Ectodermal cell (in vitro differentiated cells): ENCODE measurements around the gene STRN.
"Not testable (repeated sequence)": the region's sequence is repeated elsewhere in the genome, so short reads cannot be mapped to it uniquely, and the experiment has no call there.

Source experiments
- H3K27ac ChIP-seq: 2 replicates; pipeline ENCODE4 v1.7.0; 2013; ENCODE audit warnings: mild to moderate bottlenecking, low read depth, low read length; ENCODE audit not compliant: insufficient read depth, poor library complexity, severe bottlenecking
- H3K27me3 ChIP-seq: 2 replicates; pipeline ENCODE4 v1.7.0; 2013; ENCODE audit warnings: mild to moderate bottlenecking, low read length; ENCODE audit not compliant: insufficient read depth, control insufficient read depth, poor library complexity, severe bottlenecking
- H3K36me3 ChIP-seq: one replicate; pipeline ENCODE4 v1.7.0; 2013; ENCODE audit warnings: low read length; ENCODE audit not compliant: control insufficient read depth, insufficient read depth
- H3K4me1 ChIP-seq: one replicate; pipeline ENCODE4 v1.7.0; 2013; ENCODE audit warnings: low read length; ENCODE audit not compliant: control insufficient read depth, insufficient read depth
- H3K4me3 ChIP-seq: 2 replicates; pipeline ENCODE4 v1.7.0; 2013; ENCODE audit warnings: low read depth, low read length, control low read depth; ENCODE audit not compliant: insufficient read depth
- H3K9me3 ChIP-seq: 2 replicates; pipeline ENCODE4 v1.7.0; 2013; ENCODE audit warnings: mild to moderate bottlenecking, low read length, moderate library complexity; ENCODE audit not compliant: control insufficient read depth
- WGBS, 2 experiments: methylation state at CpG; one replicate each; pipeline ENCODE4 v1.1.7; 2013; ENCODE audit warnings: missing lambda C conversion rate in 2 of 2; 5-methylcytosine and 5-hydroxymethylcytosine counted together

The STRN gene

DNA sequence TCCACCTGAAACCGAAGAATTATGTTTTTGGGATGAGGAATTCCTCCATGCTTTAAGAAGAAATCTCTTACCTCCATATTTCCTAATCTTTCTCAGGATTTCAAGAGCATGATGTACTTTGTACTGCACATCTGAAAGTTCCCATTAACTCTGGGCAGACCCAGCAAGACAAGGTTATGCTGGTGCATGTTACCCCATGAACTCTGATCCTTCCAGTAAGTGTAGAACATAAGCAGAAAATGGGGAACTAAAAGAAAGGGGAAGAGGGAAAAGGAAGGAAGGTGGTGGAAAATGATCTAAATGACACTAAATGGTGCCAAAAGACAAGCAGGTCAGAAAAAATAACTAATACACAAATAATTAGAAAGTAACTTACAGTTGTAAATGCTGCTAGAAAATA is 50.7 kb downstream of the STRN start:
- H3K4me1 ChIP-seq = no peaks in the 10 kb centered on the region
- H3K27me3 ChIP-seq = no peaks in the 10 kb centered on the region
- H3K9me3 ChIP-seq = no peaks in the 10 kb centered on the region
- no peaks in the 10 kb centered on the region for H3K36me3 ChIP-seq
- 100% methylated on average over 1 of the region's 1 CpG for WGBS, 2 experiments
- no peak overlapping the region for H3K27ac ChIP-seq
- H3K4me3 ChIP-seq = no peak overlapping the region

DNA sequence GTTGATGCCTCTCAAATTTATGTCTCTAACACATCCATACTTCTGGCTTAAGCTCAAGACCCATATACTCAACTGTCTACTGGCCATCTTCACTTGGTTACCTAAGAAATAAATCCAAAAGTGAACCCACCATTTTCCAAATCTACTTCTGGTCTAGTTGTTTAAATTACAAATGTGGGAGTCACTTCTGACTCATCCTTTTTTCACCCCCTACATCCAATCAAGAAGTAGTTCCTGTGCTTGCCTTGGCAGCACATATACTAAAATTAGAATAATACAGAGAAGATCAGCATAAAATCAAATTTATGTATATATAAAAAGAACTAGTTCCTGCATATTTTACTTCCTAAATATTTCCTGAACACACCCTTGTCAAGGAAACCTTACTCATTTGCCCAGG is 53.6 kb downstream of the STRN start:
- Histone ChIP-seq H3K4me3 (no peak overlapping the region), H3K27me3 (no peaks in the 10 kb centered on the region), H3K27ac (no peak overlapping the region), H3K4me1 (no peaks in the 10 kb centered on the region), H3K9me3 (no peaks in the 10 kb centered on the region), H3K36me3 (no peaks in the 10 kb centered on the region)

DNA sequence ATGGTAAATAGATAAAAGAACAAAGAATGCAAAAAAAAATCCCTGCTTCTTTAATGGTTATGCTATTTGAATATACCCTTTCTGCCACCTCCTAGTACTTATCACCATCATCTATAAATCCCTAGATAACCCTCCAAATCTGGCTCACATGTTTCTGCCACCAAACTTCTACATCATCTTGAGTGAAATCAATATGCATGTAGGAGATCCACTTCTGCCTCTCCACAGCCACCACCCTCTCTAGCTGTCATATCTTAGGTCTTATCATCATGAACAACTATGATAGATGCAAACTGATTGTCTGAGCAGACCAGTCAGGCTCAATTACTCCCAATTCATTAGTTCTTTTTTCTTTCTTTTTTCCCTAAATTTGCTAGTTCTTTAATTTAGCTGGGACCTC is 55.3 kb downstream of the STRN start:
- Histone ChIP-seq H3K4me1 (no peaks in the 10 kb centered on the region), H3K27me3 (no peaks in the 10 kb centered on the region), H3K36me3 (no peaks in the 10 kb centered on the region), H3K4me3 (no peak overlapping the region), H3K27ac (no peak overlapping the region), H3K9me3 (no peaks in the 10 kb centered on the region)

DNA sequence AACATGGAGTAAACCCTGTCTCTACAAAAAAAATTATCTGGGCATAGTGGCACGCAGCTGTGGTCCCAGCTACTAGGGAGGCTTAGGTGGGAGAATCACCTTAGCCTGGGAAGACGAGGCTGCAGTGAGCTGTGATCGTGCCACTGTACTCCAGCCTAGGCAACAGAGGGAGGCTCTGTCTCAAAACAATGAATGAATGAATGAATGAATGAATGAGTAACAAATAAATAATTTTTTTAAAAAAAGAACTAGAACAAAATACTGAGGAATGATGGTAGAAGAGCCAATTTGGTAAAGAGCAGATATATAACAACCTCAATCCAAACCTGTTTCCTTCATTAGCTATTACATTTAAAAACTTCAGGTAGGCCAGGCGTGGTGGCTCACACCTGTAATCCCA is 60.1 kb downstream of the STRN start:
- Histone ChIP-seq H3K27ac (no peak overlapping the region), H3K4me3 (no peak overlapping the region), H3K9me3 (no peaks in the 10 kb centered on the region), H3K4me1 (no peaks in the 10 kb centered on the region), H3K27me3 (no peaks in the 10 kb centered on the region), H3K36me3 (no peaks in the 10 kb centered on the region)
- WGBS, 2 experiments = 96% methylated on average over 4 of the region's 4 CpGs

DNA sequence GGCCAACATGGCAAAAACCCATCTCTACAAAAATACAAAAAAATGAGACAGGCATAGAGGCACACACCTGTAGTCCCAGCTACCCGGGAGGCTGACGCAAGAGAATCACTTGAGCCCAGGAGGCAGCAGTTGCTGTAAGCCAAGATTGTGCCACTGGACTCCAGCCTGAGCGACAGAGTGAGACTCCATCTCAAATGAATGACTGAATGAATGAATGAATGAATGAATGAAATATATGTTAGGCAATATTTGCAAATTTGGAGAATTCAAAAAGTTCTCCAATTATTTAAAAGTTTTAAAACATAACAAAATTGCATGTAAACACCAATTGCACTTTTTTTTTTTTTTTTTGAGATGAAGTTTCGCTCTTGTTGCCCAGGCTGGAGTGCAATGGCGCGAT is 61.7 kb downstream of the STRN start:
- no peak overlapping the region for H3K27ac ChIP-seq
- no peaks in the 10 kb centered on the region for H3K9me3 ChIP-seq
- no peaks in the 10 kb centered on the region for H3K27me3 ChIP-seq
- H3K4me3 ChIP-seq = no peak overlapping the region
- H3K36me3 ChIP-seq = no peaks in the 10 kb centered on the region
- no peaks in the 10 kb centered on the region for H3K4me1 ChIP-seq
- 94 to 97% methylated on average over 6 of the region's 6 CpGs for WGBS, 2 experiments

DNA sequence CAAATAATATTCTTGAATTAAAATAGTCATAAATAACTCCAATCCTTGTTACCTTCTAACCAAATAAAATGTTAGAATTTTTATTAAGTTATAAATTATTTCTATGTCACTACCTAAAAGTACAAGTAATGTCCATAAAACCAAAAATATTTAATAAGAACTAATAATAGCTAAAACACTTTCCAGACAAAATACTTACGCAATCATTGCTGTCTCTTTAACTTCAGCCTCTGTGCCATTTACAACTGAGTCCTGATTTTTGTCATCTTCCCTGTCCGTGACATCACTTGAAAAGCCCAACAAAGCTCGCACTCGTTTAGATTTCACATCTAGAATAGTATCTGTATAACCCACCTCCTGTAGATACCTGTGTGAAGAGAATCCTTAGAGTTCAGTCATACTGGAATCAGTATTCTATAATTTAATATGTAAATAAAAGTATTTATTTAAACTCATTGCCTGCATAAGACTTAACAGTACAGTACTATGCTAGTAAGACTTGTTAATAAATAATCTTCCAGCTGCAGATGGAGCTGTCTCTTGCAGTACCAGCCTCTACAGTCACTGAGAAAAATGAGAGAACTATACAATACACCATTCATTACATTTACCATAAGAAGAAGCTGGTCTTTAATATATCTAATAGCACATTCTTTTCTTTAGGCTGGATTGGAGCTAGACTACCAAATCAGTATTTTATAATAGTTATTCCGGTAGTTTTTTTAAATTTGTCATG is 63.8 kb downstream of the STRN start:
- no peak overlapping the region for H3K27ac ChIP-seq
- H3K4me1 ChIP-seq = no peaks in the 10 kb centered on the region
- 95 to 98% methylated on average over 4 to 5 of the region's 5 CpGs for WGBS, 2 experiments
- H3K36me3 ChIP-seq = no peaks in the 10 kb centered on the region
- H3K27me3 ChIP-seq = no peaks in the 10 kb centered on the region
- H3K4me3 ChIP-seq = no peak overlapping the region
- H3K9me3 ChIP-seq = no peaks in the 10 kb centered on the region

DNA sequence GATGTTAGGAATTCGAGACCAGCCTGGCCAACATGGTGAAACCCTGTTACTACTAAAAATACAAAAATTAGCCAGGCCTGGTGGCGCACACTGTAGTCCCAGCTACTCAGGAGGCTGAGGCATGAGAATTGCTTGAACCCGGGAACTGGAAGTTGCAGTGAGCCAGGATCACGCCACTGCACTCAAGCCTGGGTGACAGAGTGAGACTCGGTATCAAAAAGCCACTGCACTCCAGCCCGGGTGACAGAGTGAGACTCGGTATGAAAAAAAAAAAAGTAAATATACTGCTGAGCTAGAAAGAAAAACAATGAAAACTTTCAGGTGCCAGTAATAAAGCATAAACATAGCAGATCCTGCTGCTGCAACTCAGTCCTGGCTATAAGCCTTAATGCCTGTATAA is 73.5 kb downstream of the STRN start:
- WGBS, 2 experiments = 93 to 94% methylated on average over 7 of the region's 7 CpGs
- Histone ChIP-seq H3K27me3 (no peaks in the 10 kb centered on the region), H3K9me3 (no peaks in the 10 kb centered on the region), H3K27ac (no peak overlapping the region), H3K4me1 (no peaks in the 10 kb centered on the region), H3K36me3 (no peaks in the 10 kb centered on the region), H3K4me3 (no peak overlapping the region)

DNA sequence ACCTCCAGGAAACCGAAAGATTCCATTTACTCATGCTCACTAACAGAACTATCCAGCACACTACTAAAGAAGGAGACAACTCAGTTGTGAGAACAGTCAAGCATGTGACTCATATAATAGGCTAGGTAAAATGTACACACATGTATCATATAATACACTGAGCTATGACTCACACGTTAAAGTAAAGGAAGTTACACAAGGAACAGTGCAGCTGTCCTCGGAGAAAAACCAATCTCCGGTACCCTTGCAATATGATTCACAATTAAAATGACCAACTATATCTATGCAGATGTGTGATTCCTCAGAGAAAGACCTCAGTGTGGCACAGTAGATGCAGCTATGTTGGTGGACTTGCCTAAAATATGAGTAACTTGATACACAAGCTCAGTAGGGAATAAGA is 76.5 kb downstream of the STRN start:
- 91 to 95% methylated on average over 4 of the region's 4 CpGs for WGBS, 2 experiments
- Histone ChIP-seq H3K4me1 (no peaks in the 10 kb centered on the region), H3K4me3 (no peak overlapping the region), H3K36me3 (no peaks in the 10 kb centered on the region), H3K27ac (no peak overlapping the region), H3K27me3 (no peaks in the 10 kb centered on the region), H3K9me3 (no peaks in the 10 kb centered on the region)

DNA sequence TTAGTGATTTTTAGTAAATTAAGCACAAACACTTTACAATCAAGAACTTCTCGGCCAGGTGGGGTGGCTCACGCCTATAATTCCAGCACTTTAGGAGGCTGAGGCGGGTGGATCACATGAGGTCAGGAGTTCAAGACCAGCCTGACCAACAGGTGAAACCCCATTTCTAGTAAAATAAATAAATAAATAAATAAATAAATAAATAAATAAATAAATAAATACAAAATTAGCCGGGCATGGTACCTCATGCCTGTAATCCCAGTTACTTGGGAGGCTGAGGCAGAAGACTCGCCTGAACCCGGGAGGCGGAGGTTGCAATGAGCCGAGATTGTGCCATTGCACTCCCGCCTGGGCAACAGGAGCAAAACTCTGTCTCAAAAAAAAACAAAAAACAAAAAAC is 79.2 kb downstream of the STRN start:
- not testable (repeated sequence) for H3K36me3 ChIP-seq, H3K4me1 ChIP-seq, H3K4me3 ChIP-seq, H3K27ac ChIP-seq, H3K9me3 ChIP-seq, H3K27me3 ChIP-seq
- 93 to 94% methylated on average over 9 of the region's 9 CpGs for WGBS, 2 experiments

DNA sequence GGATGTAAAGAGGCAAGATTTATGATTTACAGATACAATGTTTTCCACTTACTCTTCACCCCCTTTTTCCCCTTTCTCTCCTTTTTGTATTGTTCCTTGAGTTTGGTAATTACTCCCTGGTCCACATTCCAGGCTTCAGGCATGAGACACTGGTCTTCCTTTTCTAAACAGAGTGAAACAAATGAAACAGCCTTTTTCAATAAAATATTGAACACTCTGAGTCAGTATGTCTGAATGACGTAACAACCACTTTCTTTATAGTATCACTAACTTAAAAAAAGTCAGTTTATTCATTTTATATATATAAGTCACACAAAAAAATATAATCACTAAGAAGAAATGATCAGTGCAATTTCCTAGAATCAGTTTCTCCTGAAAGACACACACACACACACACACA is 79.7 kb downstream of the STRN start:
- WGBS, 2 experiments = 100% methylated on average over 1 of the region's 1 CpG; no CpG with 5 or more reads in 1 of the 2 experiments
- no peaks in the 10 kb centered on the region for H3K9me3 ChIP-seq

DNA sequence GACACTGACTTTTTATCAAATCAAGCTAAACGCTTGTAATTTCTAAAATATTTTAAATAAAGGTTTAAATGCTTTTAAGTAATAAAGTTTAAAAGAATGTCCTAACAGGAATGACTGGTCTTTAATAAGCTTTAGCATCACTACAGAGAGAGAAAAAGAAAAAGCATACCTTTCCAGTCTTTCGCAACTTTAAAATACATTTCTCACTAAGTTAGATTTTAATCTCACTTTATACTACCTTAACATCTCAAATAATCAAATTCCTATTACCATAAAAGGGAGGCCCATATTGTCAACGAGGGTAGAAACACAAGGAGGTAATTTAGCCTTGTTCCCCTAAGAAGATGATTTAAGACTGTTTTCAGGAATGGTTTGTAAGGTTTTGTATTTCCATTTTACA is 80.7 kb downstream of the STRN start:
- Histone ChIP-seq H3K36me3 (no peaks in the 10 kb centered on the region), H3K4me1 (no peaks in the 10 kb centered on the region), H3K27me3 (no peaks in the 10 kb centered on the region), H3K4me3 (no peak overlapping the region), H3K9me3 (no peaks in the 10 kb centered on the region), H3K27ac (no peak overlapping the region)
- WGBS, 2 experiments = 100% methylated on average over 1 to 2 of the region's 3 CpGs

More for the DNA sequence above, 79.7 kb downstream of the STRN start:
- no peaks in the 10 kb centered on the region for H3K4me1 ChIP-seq
- no peak overlapping the region for H3K27ac ChIP-seq
- no peaks in the 10 kb centered on the region for H3K27me3 ChIP-seq
- no peaks in the 10 kb centered on the region for H3K36me3 ChIP-seq
- no peak overlapping the region for H3K4me3 ChIP-seq
